IMR-90 (cell line): ENCODE results near the gene RPS6KA5. TPM values are rescaled to one million over a fixed set of nuclear protein-coding genes. Genes with fewer than 3 reads are reported as not detected.

Experiments used
- ATAC-seq: fragments of 200-7000 bp; cut with Tn5 transposase; 2 replicates; pipeline ENCODE4 v1.9.1; 2020; ENCODE audit warnings: low read depth, mild to moderate bottlenecking, moderate library complexity
- BruUV-seq: library from RNA; stranded (reverse); fragments of 400-500 nt; replicated peaks from 2 replicates; lab custom pipeline; 2021; lab: Mats Ljungman, UMichigan
- CTCF ChIA-PET: fragments of 300-600 bp; formaldehyde crosslinking; extraction: SDS; loops from one replicate; lab custom pipeline; 2021; ENCODE audit warnings: antibody characterized with exemption; lab: Yijun Ruan, JAX
- POLR2A ChIA-PET: fragments of 300-600 bp; sonication (Branson Sonifier 250); formaldehyde crosslinking; loops from one replicate; lab custom pipeline; 2022; ENCODE audit warnings: antibody characterized with exemption; ENCODE audit not compliant: unreplicated experiment; lab: Charles Lee
- DNase-seq: peaks from one replicate; pipeline ENCODE4 v3.0.0; 2013
- H2AFZ ChIP-seq: replicated peaks from 2 replicates; pipeline ENCODE3; 2013; ENCODE audit warnings: low read length, mild to moderate bottlenecking; ENCODE audit not compliant: poor library complexity
- H2AK5ac ChIP-seq: 2 replicates; pipeline ENCODE4 v1.6.1; 2013; ENCODE audit warnings: low read depth, low read length, inconsistent platforms
- H2AK9ac ChIP-seq: replicated peaks from 2 replicates; pipeline ENCODE3; 2013; ENCODE audit warnings: mild to moderate bottlenecking, low read depth, low read length, moderate library complexity; ENCODE audit not compliant: poor library complexity
- H2BK120ac ChIP-seq: 2 replicates; pipeline ENCODE4 v1.6.1; 2013; ENCODE audit warnings: low read depth, low read length, inconsistent platforms
- H2BK15ac ChIP-seq: 3 replicates; pipeline ENCODE4 v1.6.1; 2013; ENCODE audit warnings: low read depth, low read length, inconsistent platforms
- H2BK20ac ChIP-seq: 2 replicates; pipeline ENCODE4 v1.6.1; 2013; ENCODE audit warnings: low read depth, mild to moderate bottlenecking, inconsistent platforms, low read length, moderate library complexity
- H2BK5ac ChIP-seq: 2 replicates; pipeline ENCODE4 v1.6.1; 2013; ENCODE audit warnings: mild to moderate bottlenecking, low read depth, low read length, inconsistent platforms; ENCODE audit not compliant: poor library complexity, severe bottlenecking
- H3K14ac ChIP-seq: replicated peaks from 2 replicates; pipeline ENCODE4 v1.6.1; 2013; ENCODE audit warnings: low read depth, low read length, inconsistent platforms
- H3K18ac ChIP-seq: 2 replicates; pipeline ENCODE4 v1.6.1; 2013; ENCODE audit warnings: low read depth, low read length, control low read depth
- H3K23ac ChIP-seq: 2 replicates; pipeline ENCODE4 v1.6.1; 2013; ENCODE audit warnings: low read depth, low read length, inconsistent platforms
- H3K27ac ChIP-seq: 2 replicates; pipeline ENCODE4 v1.5.1; 2013; ENCODE audit warnings: mild to moderate bottlenecking, control low read depth, low read length; ENCODE audit not compliant: insufficient read depth
- H3K27me3 ChIP-seq: 2 replicates; pipeline ENCODE4 v1.6.1; 2013; ENCODE audit warnings: low read length; ENCODE audit not compliant: control insufficient read depth, insufficient read depth
- H3K36me3 ChIP-seq: 2 replicates; pipeline ENCODE4 v1.6.1; 2013; ENCODE audit warnings: low read length, mixed read lengths; ENCODE audit not compliant: control insufficient read depth, insufficient read depth
- H3K4ac ChIP-seq: 2 replicates; pipeline ENCODE4 v1.6.1; 2013; ENCODE audit warnings: low read depth, low read length, inconsistent platforms
- H3K4me1 ChIP-seq: 2 replicates; pipeline ENCODE4 v1.6.1; 2013; ENCODE audit warnings: low read length, mixed read lengths; ENCODE audit not compliant: control insufficient read depth, insufficient read depth
- H3K4me2 ChIP-seq: 2 replicates; pipeline ENCODE4 v1.6.1; 2013; ENCODE audit warnings: low read depth, mild to moderate bottlenecking, control low read depth, low read length, moderate library complexity
- H3K4me3 ChIP-seq: 2 replicates; pipeline ENCODE4 v1.5.1; 2013; ENCODE audit warnings: low read depth, mild to moderate bottlenecking, control low read depth, low read length, moderate library complexity; ENCODE audit not compliant: insufficient read depth
- H3K56ac ChIP-seq: 2 replicates; pipeline ENCODE4 v1.6.1; 2013; ENCODE audit warnings: low read length, inconsistent platforms; ENCODE audit not compliant: insufficient read depth; ENCODE audit errors: extremely low read depth
- H3K79me1 ChIP-seq, 2 experiments: 2 replicates each; pipeline ENCODE4 v1.6.1; 2013; ENCODE audit warnings: low read length in 2 of 2, inconsistent platforms in 1 of 2, low read depth in 1 of 2
- H3K9ac ChIP-seq: 2 replicates; pipeline ENCODE4 v1.6.1; 2013; ENCODE audit warnings: low read depth, low read length, control low read depth
- H3K9me1 ChIP-seq: 2 replicates; pipeline ENCODE4 v1.6.1; 2013; ENCODE audit warnings: low read length, inconsistent platforms; ENCODE audit not compliant: insufficient read depth
- H3K9me3 ChIP-seq: 2 replicates; pipeline ENCODE4 v1.6.1; 2013; ENCODE audit warnings: low read length; ENCODE audit not compliant: control insufficient read depth, insufficient read depth
- H4K20me1 ChIP-seq: 2 replicates; pipeline ENCODE4 v1.6.1; 2013; ENCODE audit warnings: low read length, inconsistent platforms; ENCODE audit not compliant: insufficient read depth
- H4K5ac ChIP-seq: 2 replicates; pipeline ENCODE4 v1.6.1; 2013; ENCODE audit warnings: mild to moderate bottlenecking, low read depth, low read length, control low read depth
- H4K8ac ChIP-seq, 2 experiments: 2 replicates each; pipeline ENCODE4 v1.6.1; 2013; ENCODE audit warnings: low read depth in 2 of 2, low read length in 2 of 2, control low read depth in 1 of 2, inconsistent platforms in 1 of 2
- H4K91ac ChIP-seq: 2 replicates; pipeline ENCODE4 v1.6.1; 2013; ENCODE audit warnings: low read depth, low read length, inconsistent platforms; ENCODE audit not compliant: insufficient read depth
- BHLHE40 ChIP-seq: fragments of 150-350 bp; IDR thresholded peaks from 2 replicates; pipeline ENCODE4 v1.6.1; 2016; ENCODE audit warnings: mild to moderate bottlenecking, low read depth, low read length
- CEBPB ChIP-seq: IDR thresholded peaks from 2 replicates; pipeline ENCODE4 v1.6.1; 2012; ENCODE audit warnings: low read depth, low read length, improper control_type of control experiment
- CHD1 ChIP-seq: IDR thresholded peaks from 2 replicates; pipeline ENCODE4 v1.6.1; 2012; ENCODE audit warnings: low read depth, low read length, improper control_type of control experiment
- FOS ChIP-seq: fragments of 150-350 bp; IDR thresholded peaks from 2 replicates; pipeline ENCODE4 v1.6.1; 2016; ENCODE audit warnings: low read depth, low read length
- MAFK ChIP-seq: IDR thresholded peaks from 2 replicates; pipeline ENCODE4 v1.6.1; 2012; ENCODE audit warnings: low read depth, low read length, improper control_type of control experiment
- MAZ ChIP-seq: IDR thresholded peaks from 2 replicates; pipeline ENCODE4 v1.6.1; 2012; ENCODE audit warnings: low read depth, mild to moderate bottlenecking, low read length, improper control_type of control experiment, moderate library complexity, borderline replicate concordance
- MXI1 ChIP-seq: IDR thresholded peaks from 2 replicates; pipeline ENCODE4 v1.6.1; 2012; ENCODE audit warnings: low read depth, mild to moderate bottlenecking, low read length, moderate library complexity, borderline replicate concordance
- NFE2L2 ChIP-seq: fragments of 150-350 bp; IDR thresholded peaks from 2 replicates; pipeline ENCODE4 v1.6.1; 2016; ENCODE audit warnings: low read depth, mild to moderate bottlenecking, low read length
- POLR2A ChIP-seq: IDR thresholded peaks from 2 replicates; pipeline ENCODE4 v1.6.1; 2012; ENCODE audit warnings: mild to moderate bottlenecking, low read depth, low read length
- RAD21 ChIP-seq: IDR thresholded peaks from 2 replicates; pipeline ENCODE4 v1.6.1; 2012; ENCODE audit warnings: low read length, improper control_type of control experiment
- RCOR1 ChIP-seq: IDR thresholded peaks from 2 replicates; pipeline ENCODE4 v1.6.1; 2012; ENCODE audit warnings: mild to moderate bottlenecking, low read length, improper control_type of control experiment; ENCODE audit not compliant: insufficient replicate concordance
- RFX5 ChIP-seq: IDR thresholded peaks from 2 replicates; pipeline ENCODE4 v1.8.0; 2012; ENCODE audit warnings: low read depth, mild to moderate bottlenecking, low read length, moderate library complexity
- SMC3 ChIP-seq: fragments of 150-350 bp; IDR thresholded peaks from 2 replicates; pipeline ENCODE4 v1.6.1; 2016; ENCODE audit warnings: low read depth, mild to moderate bottlenecking, antibody characterized with exemption, low read length, moderate library complexity
- WGBS, 2 experiments: methylation state at CpG; one replicate each; pipeline versions ENCODE4 v1.1.5 to v1.1.7; 2013; ENCODE audit warnings: missing lambda C conversion rate in 2 of 2; ENCODE audit not compliant: insufficient read length in 1 of 2; ENCODE audit errors: extremely low coverage in 2 of 2; 5-methylcytosine and 5-hydroxymethylcytosine counted together
- dilution Hi-C: fragments of 300-500 bp; cut with HindIII; formaldehyde crosslinking; loops from one replicate; pipeline ENCODE4 v1.14.3; 2018; ENCODE audit warnings: low sequenced_read_pairs; ENCODE audit not compliant: unreplicated experiment
- in situ Hi-C: fragments of 300-500 bp; cut with MboI; formaldehyde crosslinking; loops from 3 replicates; pipeline ENCODE4 v1.14.3; 2019; ENCODE audit warnings: low sequenced_read_pairs, inconsistent platforms, mixed read lengths
- intact Hi-C: fragments of 100-400 bp; cut with micrococcal nuclease; formaldehyde crosslinking; loops from 2 replicates; pipeline ENCODE4 v1.10.0; 2022
- polyA plus RNA-seq, 3 experiments: library from polyadenylated mRNA; depleted of rRNA; stranded (reverse); fragments of >200 nt; gene quantifications; 2 replicates each; pipeline ENCODE4 v1.2.3, GENCODE V29; 2012; ENCODE audit warnings: low replicate concordance in 1 of 3
- total RNA-seq: library from RNA; depleted of rRNA; stranded (reverse); fragments of >200 nt; gene quantifications from 2 replicates; pipeline ENCODE4 v1.2.3, GENCODE V29; 2012
- TF ChIP-seq, protein P1 (sequence below): conservative IDR thresholded peaks from 2 replicates; pipeline ENCODE4 v1.5.1; 2012; ENCODE audit warnings: mild to moderate bottlenecking, low read depth, low read length, improper control_type of control experiment
- TF ChIP-seq, protein P2 (sequence below): fragments of 150-350 bp; IDR thresholded peaks from 2 replicates; pipeline ENCODE4 v1.6.1; 2016; ENCODE audit warnings: low read depth, mild to moderate bottlenecking, low read length, moderate library complexity, borderline replicate concordance
- TF ChIP-seq, protein P3 (sequence below): fragments of 150-350 bp; IDR thresholded peaks from 2 replicates; pipeline ENCODE4 v1.6.1; 2017; ENCODE audit warnings: mild to moderate bottlenecking, antibody characterized with exemption, low read length, low read depth

Gene RPS6KA5
- total and polyA plus RNA-seq, 2 of the 4 experiments (the other 2 are of a cell fraction): 0.36 TPM

GRCh38 chr14:90911121-90911520, 149.3 kb downstream of the RPS6KA5 start:
- CTCF ChIA-PET: interaction anchor here (0.6 to 1.2 kb wide), 2 partner anchors 161 to 262 kb away, joined by 4 to 9 read pairs; no protein-coding TSS in a partner anchor
- no peak overlapping the region for H3K9ac ChIP-seq
- ATAC-seq (peak; percentile 53), DNase-seq (no peak)
- no peak overlapping the region; the same call in 1 of the 2 replicates for H3K4me2 ChIP-seq
- no CpG with 5 or more reads among the region's 1 CpG for WGBS, 2 experiments
- peaks cover 4% of the 10 kb centered on the region for H3K27me3 ChIP-seq
- H3K4me1 ChIP-seq: no peaks in the 10 kb centered on the region
- no peak overlapping the region for H2AFZ ChIP-seq
- no peak overlapping the region for H3K14ac ChIP-seq
- no peak overlapping the region for H3K4me3 ChIP-seq
- BruUV-seq: no TSS peak
- no peak overlapping the region for H4K8ac ChIP-seq
- no peak overlapping the region for H3K27ac ChIP-seq
- no peak overlapping the region for H4K5ac ChIP-seq
- H3K56ac ChIP-seq: no peak overlapping the region
- H2BK15ac ChIP-seq: no peak overlapping the region
- no peak overlapping the region for H2AK9ac ChIP-seq
- H3K23ac ChIP-seq: no peak overlapping the region
- H4K91ac ChIP-seq: no peak overlapping the region
- H2BK5ac ChIP-seq: no peak overlapping the region
- intact Hi-C loops: no loop called here
- in situ Hi-C loops: no loop called here
- dilution Hi-C loops: no loop called here
- no peaks in the 10 kb centered on the region for H3K9me3 ChIP-seq
- H4K20me1 ChIP-seq: no peaks in the 10 kb centered on the region
- H3K9me1 ChIP-seq: no peaks in the 10 kb centered on the region
- H2AK5ac ChIP-seq: no peak overlapping the region
- no peak overlapping the region for H2BK20ac ChIP-seq
- H3K36me3 ChIP-seq: no peaks in the 10 kb centered on the region
- no peak overlapping the region for H3K4ac ChIP-seq
- POLR2A ChIA-PET: interaction anchor here (0.5 kb wide), 1 partner anchor 409 kb away, joined by 15 read pairs; no protein-coding TSS in a partner anchor
- H2BK120ac ChIP-seq: no peak overlapping the region
- no peak overlapping the region for H3K18ac ChIP-seq
- TF ChIP-seq, protein P1, sequence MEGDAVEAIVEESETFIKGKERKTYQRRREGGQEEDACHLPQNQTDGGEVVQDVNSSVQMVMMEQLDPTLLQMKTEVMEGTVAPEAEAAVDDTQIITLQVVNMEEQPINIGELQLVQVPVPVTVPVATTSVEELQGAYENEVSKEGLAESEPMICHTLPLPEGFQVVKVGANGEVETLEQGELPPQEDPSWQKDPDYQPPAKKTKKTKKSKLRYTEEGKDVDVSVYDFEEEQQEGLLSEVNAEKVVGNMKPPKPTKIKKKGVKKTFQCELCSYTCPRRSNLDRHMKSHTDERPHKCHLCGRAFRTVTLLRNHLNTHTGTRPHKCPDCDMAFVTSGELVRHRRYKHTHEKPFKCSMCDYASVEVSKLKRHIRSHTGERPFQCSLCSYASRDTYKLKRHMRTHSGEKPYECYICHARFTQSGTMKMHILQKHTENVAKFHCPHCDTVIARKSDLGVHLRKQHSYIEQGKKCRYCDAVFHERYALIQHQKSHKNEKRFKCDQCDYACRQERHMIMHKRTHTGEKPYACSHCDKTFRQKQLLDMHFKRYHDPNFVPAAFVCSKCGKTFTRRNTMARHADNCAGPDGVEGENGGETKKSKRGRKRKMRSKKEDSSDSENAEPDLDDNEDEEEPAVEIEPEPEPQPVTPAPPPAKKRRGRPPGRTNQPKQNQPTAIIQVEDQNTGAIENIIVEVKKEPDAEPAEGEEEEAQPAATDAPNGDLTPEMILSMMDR: no peak
- no peak for TF ChIP-seq CEBPB
- TF ChIP-seq, protein P2, sequence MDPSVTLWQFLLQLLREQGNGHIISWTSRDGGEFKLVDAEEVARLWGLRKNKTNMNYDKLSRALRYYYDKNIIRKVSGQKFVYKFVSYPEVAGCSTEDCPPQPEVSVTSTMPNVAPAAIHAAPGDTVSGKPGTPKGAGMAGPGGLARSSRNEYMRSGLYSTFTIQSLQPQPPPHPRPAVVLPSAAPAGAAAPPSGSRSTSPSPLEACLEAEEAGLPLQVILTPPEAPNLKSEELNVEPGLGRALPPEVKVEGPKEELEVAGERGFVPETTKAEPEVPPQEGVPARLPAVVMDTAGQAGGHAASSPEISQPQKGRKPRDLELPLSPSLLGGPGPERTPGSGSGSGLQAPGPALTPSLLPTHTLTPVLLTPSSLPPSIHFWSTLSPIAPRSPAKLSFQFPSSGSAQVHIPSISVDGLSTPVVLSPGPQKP: no peak
- TF ChIP-seq MAZ: no peak
- TF ChIP-seq RFX5: no peak
- no peak for TF ChIP-seq MAFK
- no peak for TF ChIP-seq FOS
- no peak for TF ChIP-seq BHLHE40
- TF ChIP-seq SMC3: no peak
- no peak for TF ChIP-seq POLR2A
- no peak for TF ChIP-seq NFE2L2
- no peak for TF ChIP-seq RCOR1
- no peak for TF ChIP-seq MXI1
- no peak for TF ChIP-seq RAD21
- TF ChIP-seq CHD1: no peak
- TF ChIP-seq, protein P3, sequence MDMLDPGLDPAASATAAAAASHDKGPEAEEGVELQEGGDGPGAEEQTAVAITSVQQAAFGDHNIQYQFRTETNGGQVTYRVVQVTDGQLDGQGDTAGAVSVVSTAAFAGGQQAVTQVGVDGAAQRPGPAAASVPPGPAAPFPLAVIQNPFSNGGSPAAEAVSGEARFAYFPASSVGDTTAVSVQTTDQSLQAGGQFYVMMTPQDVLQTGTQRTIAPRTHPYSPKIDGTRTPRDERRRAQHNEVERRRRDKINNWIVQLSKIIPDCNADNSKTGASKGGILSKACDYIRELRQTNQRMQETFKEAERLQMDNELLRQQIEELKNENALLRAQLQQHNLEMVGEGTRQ: no peak
- H3K79me1 ChIP-seq: no peaks in the 10 kb centered on the region
